SU-DHL-6 (cell line): ENCODE data around the gene TXNDC2.
"Not testable (repeated sequence)": the region's sequence is repeated elsewhere in the genome, so short reads cannot be mapped to it uniquely, and the experiment has no call there.

Source experiments
- H2AFZ ChIP-seq: fragments of 200-600 bp; sonication (generic); 2 replicates; pipeline ENCODE4 v1.6.1; 2014; ENCODE audit warnings: low read depth, mild to moderate bottlenecking, moderate library complexity, mixed read lengths, antibody characterized with exemption, low read length; ENCODE audit not compliant: severe bottlenecking
- H3F3A ChIP-seq: fragments of 200-600 bp; shearing (Covaris generic); 2 replicates; pipeline ENCODE4 v1.6.0; 2016; ENCODE audit warnings: antibody characterized with exemption, mild to moderate bottlenecking; ENCODE audit not compliant: insufficient read depth
- H3K27ac ChIP-seq: fragments of 200-600 bp; sonication (generic); 2 replicates; pipeline ENCODE4 v1.5.1; 2016; ENCODE audit warnings: low read depth, mild to moderate bottlenecking, low read length, moderate library complexity, mixed read lengths
- H3K27me3 ChIP-seq: fragments of 200-600 bp; sonication (generic), shearing (Covaris generic); 2 replicates; pipeline ENCODE4 v1.6.0; 2014; ENCODE audit warnings: mild to moderate bottlenecking, low read length
- H3K36me3 ChIP-seq: fragments of 200-600 bp; sonication (generic); 2 replicates; pipeline ENCODE4 v1.6.1; 2014; ENCODE audit warnings: mild to moderate bottlenecking, low read length, mixed read lengths
- H3K4me2 ChIP-seq: fragments of 300-600, 200-600 bp; shearing (Covaris generic), sonication (generic); 2 replicates; pipeline ENCODE4 v1.6.0; 2014; ENCODE audit warnings: low read length, low read depth, mild to moderate bottlenecking; ENCODE audit not compliant: poor library complexity, severe bottlenecking
- H3K4me3 ChIP-seq: fragments of 200-600 bp; sonication (generic); 2 replicates; pipeline ENCODE4 v1.5.1; 2014; ENCODE audit warnings: antibody characterized with exemption, low read length, mild to moderate bottlenecking, mixed read lengths; ENCODE audit not compliant: insufficient read depth, poor library complexity, severe bottlenecking
- H3K79me2 ChIP-seq: fragments of 200-600 bp; sonication (generic); 2 replicates; pipeline ENCODE4 v1.6.1; 2014; ENCODE audit warnings: mild to moderate bottlenecking, low read length, moderate library complexity; ENCODE audit not compliant: insufficient read depth
- H3K9ac ChIP-seq: fragments of 200-600 bp; sonication (generic); 2 replicates; pipeline ENCODE4 v1.7.0; 2014; ENCODE audit warnings: mild to moderate bottlenecking, low read length
- H3K9me2 ChIP-seq: fragments of 200-600 bp; sonication (generic); replicated peaks from 2 replicates; pipeline ENCODE4 v1.6.1; 2014; ENCODE audit warnings: low read length; ENCODE audit not compliant: insufficient read depth
- H3K9me3 ChIP-seq: fragments of 200-600 bp; sonication (generic); 2 replicates; pipeline ENCODE4 v1.6.1; 2014; ENCODE audit warnings: low read length, mixed read lengths; ENCODE audit not compliant: insufficient read depth
- H4K20me1 ChIP-seq: fragments of 200-600 bp; sonication (generic); 2 replicates; pipeline ENCODE4 v1.6.1; 2014; ENCODE audit warnings: low read depth, mild to moderate bottlenecking, antibody characterized with exemption, low read length, moderate library complexity, mixed read lengths
- CTCF ChIP-seq: fragments of 200-600 bp; sonication (generic); IDR thresholded peaks from one replicate; pipeline ENCODE4 v1.5.1; 2017; ENCODE audit warnings: antibody characterized with exemption, mild to moderate bottlenecking, low read length, moderate library complexity; ENCODE audit not compliant: insufficient read depth, poor library complexity, severe bottlenecking
- EZH2phosphoT487 ChIP-seq: fragments of 200-600 bp; sonication (generic), shearing (Covaris generic); conservative IDR thresholded peaks from 2 replicates; pipeline ENCODE4 v1.6.1; 2018; ENCODE audit warnings: mild to moderate bottlenecking, antibody characterized with exemption, low read length, moderate library complexity, mixed read lengths

The TXNDC2 gene

GRCh38 chr18:9901377-9901776 lies 15.6 kb downstream of the TXNDC2 start:
- no peaks in the 10 kb centered on the region for H3K27me3 ChIP-seq
- no peak for TF ChIP-seq EZH2phosphoT487
- no peak for TF ChIP-seq CTCF
- H3K9me2 ChIP-seq, result no peaks in the 10 kb centered on the region
- no peaks in the 10 kb centered on the region for H3K9me3 ChIP-seq
- no peaks in the 10 kb centered on the region for H3K36me3 ChIP-seq
- H3F3A ChIP-seq, result no peaks in the 10 kb centered on the region
- no peaks in the 10 kb centered on the region for H4K20me1 ChIP-seq
- no peak overlapping the region for H3K27ac ChIP-seq
- no peak overlapping the region for H3K9ac ChIP-seq
- no peak overlapping the region for H3K4me2 ChIP-seq
- H3K79me2 ChIP-seq, result no peaks in the 10 kb centered on the region
- no peak overlapping the region for H3K4me3 ChIP-seq
- no peak overlapping the region for H2AFZ ChIP-seq

- H3K9me3 ChIP-seq, H2AFZ ChIP-seq, H3K79me2 ChIP-seq, H3K9me2 ChIP-seq, H3K9ac ChIP-seq, H3K4me2 ChIP-seq, H3K27ac ChIP-seq, H3K4me3 ChIP-seq, H3F3A ChIP-seq, H4K20me1 ChIP-seq, H3K27me3 ChIP-seq, H3K36me3 ChIP-seq: not testable (repeated sequence)
These were observed 16.5 kb downstream of the TXNDC2 start for GRCh38 chr18:9902264-9902663.

- Histone ChIP-seq H3K36me3 (no peaks in the 10 kb centered on the region), H2AFZ (no peak overlapping the region), H3K79me2 (no peaks in the 10 kb centered on the region), H3K4me3 (no peak overlapping the region), H3K27ac (no peak overlapping the region), H3K27me3 (no peaks in the 10 kb centered on the region), H3K9ac (no peak overlapping the region), H3K9me3 (no peaks in the 10 kb centered on the region), H3K4me2 (no peak overlapping the region), H4K20me1 (no peaks in the 10 kb centered on the region), H3F3A (no peaks in the 10 kb centered on the region), H3K9me2 (no peaks in the 10 kb centered on the region)
- no peak for TF ChIP-seq CTCF
- TF ChIP-seq EZH2phosphoT487, result no peak
These were observed 17.1 kb downstream of the TXNDC2 start for GRCh38 chr18:9902832-9903231.

- Histone ChIP-seq H2AFZ (no peak overlapping the region), H3K36me3 (no peaks in the 10 kb centered on the region), H3F3A (no peaks in the 10 kb centered on the region), H3K4me2 (no peak overlapping the region), H3K9me3 (no peaks in the 10 kb centered on the region), H3K9me2 (no peaks in the 10 kb centered on the region), H4K20me1 (no peaks in the 10 kb centered on the region), H3K4me3 (no peak overlapping the region), H3K9ac (no peak overlapping the region), H3K27me3 (no peaks in the 10 kb centered on the region), H3K79me2 (no peaks in the 10 kb centered on the region), H3K27ac (no peak overlapping the region)
- TF ChIP-seq CTCF, result no peak
- TF ChIP-seq EZH2phosphoT487, result no peak
These were observed 19.7 kb downstream of the TXNDC2 start for GRCh38 chr18:9905401-9905922.
